WI38 (cell line): ENCODE results near the gene TRIM69.
"Not testable (repeated sequence)": the region's sequence is repeated elsewhere in the genome, so short reads cannot be mapped to it uniquely, and the experiment has no call there.

Experiments
- H3K4me3 ChIP-seq: 2 replicates; pipeline ENCODE4 v1.5.1; 2011; ENCODE audit warnings: low read depth, mild to moderate bottlenecking, control low read depth, low read length
- CTCF ChIP-seq: IDR thresholded peaks from 2 replicates; pipeline ENCODE4 v1.5.1; 2012; ENCODE audit warnings: low read depth, mild to moderate bottlenecking, control low read depth, low read length

The TRIM69 gene

GRCh38 chr15:44738340-44738984 is 2.1 kb downstream of the TRIM69 start:
- H3K4me3 ChIP-seq: no peak overlapping the region
- TF ChIP-seq CTCF: peak; percentile 57

GRCh38 chr15:44739222-44739847 is 3.0 kb downstream of the TRIM69 start:
- H3K4me3 ChIP-seq: not testable (repeated sequence)

GRCh38 chr15:44743454-44743853 is 7.1 kb downstream of the TRIM69 start:
- not testable (repeated sequence) for H3K4me3 ChIP-seq

- no peak for TF ChIP-seq CTCF
These were observed 17.0 kb downstream of the TRIM69 start for GRCh38 chr15:44753345-44753744.

GRCh38 chr15:44763187-44763586 is 26.9 kb downstream of the TRIM69 start:
- H3K4me3 ChIP-seq: no peak overlapping the region
- no peak for TF ChIP-seq CTCF

More at GRCh38 chr15:44753345-44753744, 17.0 kb downstream of the TRIM69 start:
- no peak overlapping the region for H3K4me3 ChIP-seq

GRCh38 chr15:44763848-44764247 is 27.5 kb downstream of the TRIM69 start:
- no peak overlapping the region for H3K4me3 ChIP-seq
- TF ChIP-seq CTCF: no peak

GRCh38 chr15:44765036-44765435 is 28.7 kb downstream of the TRIM69 start:
- TF ChIP-seq CTCF: no peak
- no peak overlapping the region for H3K4me3 ChIP-seq

GRCh38 chr15:44769521-44769920 is 33.2 kb downstream of the TRIM69 start:
- TF ChIP-seq CTCF: no peak
- no peak overlapping the region for H3K4me3 ChIP-seq

- H3K4me3 ChIP-seq: not testable (repeated sequence)
These were observed 34.4 kb downstream of the TRIM69 start for GRCh38 chr15:44770715-44771114.
